Measurements from ENCODE around the gene NPFFR2. TPM values are rescaled to one million over a fixed set of nuclear protein-coding genes. Genes with fewer than 3 reads are reported as not detected.

Gene NPFFR2
- total RNA-seq, 3 donors from 2014 or later: 0.29 TPM; not detected in 2

DNA sequence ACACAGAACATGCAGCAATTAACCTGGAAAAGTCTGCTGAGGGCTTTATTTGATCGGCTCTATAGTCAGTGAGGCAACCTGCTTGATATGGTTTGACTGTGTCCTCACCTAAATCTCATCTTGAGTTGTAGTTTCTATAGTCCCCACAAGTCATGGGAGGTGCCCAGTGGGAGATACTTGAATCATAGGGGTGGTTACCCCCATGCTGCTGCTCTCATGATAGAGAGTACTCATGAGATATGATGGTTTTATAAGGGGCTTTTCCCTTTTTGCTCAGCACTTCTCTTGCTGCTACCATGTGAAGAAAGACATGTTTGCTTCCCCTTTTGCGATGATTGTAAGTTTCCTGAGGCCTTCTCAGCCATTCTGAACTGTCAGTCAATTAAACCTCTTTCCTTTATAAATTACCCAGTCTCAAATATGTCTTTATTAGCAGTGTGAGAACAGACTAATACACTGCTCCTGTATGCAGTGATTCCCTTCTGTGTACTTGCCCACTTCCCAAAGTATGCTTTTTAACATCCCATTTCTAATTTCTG, 78.2 kb downstream of the NPFFR2 start:
- no peak for DNase-seq (ENCODE audit: low spot score in 2 of 2)
- Histone ChIP-seq H3K9me3 (no peaks in the 10 kb centered on the region), H3K36me3 (no peaks in the 10 kb centered on the region), H3K4me1 (no peaks in the 10 kb centered on the region), H3K4me3 (no peak overlapping the region), H3K27me3 (no peaks in the 10 kb centered on the region), H3K27ac (no peak overlapping the region)
- TF ChIP-seq POLR2A (IDR thresholded peaks at IDR 0.05) (no peak), POLR2AphosphoS5 (IDR thresholded peaks at IDR 0.05) (no peak)
- TF ChIP-seq, protein P1, sequence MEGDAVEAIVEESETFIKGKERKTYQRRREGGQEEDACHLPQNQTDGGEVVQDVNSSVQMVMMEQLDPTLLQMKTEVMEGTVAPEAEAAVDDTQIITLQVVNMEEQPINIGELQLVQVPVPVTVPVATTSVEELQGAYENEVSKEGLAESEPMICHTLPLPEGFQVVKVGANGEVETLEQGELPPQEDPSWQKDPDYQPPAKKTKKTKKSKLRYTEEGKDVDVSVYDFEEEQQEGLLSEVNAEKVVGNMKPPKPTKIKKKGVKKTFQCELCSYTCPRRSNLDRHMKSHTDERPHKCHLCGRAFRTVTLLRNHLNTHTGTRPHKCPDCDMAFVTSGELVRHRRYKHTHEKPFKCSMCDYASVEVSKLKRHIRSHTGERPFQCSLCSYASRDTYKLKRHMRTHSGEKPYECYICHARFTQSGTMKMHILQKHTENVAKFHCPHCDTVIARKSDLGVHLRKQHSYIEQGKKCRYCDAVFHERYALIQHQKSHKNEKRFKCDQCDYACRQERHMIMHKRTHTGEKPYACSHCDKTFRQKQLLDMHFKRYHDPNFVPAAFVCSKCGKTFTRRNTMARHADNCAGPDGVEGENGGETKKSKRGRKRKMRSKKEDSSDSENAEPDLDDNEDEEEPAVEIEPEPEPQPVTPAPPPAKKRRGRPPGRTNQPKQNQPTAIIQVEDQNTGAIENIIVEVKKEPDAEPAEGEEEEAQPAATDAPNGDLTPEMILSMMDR (IDR thresholded peaks at IDR 0.05): no peak
- intact Hi-C loops (cut with DNase I; ENCODE audit: low total_unique reads): no loop called here

GRCh38 chr4:72110886-72111285, 79.1 kb downstream of the NPFFR2 start:
- Histone ChIP-seq H3K4me1 (no peaks in the 10 kb centered on the region), H3K4me3 (no peak overlapping the region), H3K27ac (no peak overlapping the region), H3K27me3 (no peaks in the 10 kb centered on the region), H3K36me3 (no peaks in the 10 kb centered on the region), H3K9me3 (no peaks in the 10 kb centered on the region)
- DNase-seq (ENCODE audit: low spot score in 2 of 2): no peak
- intact Hi-C loops (cut with DNase I; ENCODE audit: low total_unique reads): no loop called here
- TF ChIP-seq, protein P1 (IDR thresholded peaks at IDR 0.05): no peak
- no peak for TF ChIP-seq POLR2A (IDR thresholded peaks at IDR 0.05)
- TF ChIP-seq POLR2AphosphoS5 (IDR thresholded peaks at IDR 0.05): no peak

DNA sequence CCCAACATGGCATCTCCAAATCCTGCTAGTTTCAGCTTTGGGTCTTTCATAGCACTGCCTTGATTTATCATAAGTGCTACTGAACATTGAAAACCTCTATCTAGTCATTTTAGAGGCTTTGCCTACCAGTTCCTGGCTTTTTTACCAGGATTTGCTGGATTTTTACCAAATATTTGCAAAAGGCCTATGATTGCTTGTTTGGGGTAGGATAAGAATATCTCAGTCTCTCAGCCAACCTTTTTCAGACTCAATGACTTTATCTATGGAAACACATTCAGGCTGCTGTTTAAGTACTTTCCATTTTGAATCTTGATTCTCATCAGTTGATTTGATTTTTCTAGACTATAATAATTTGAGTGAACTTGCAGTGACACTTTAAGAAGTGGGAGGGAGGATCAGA, 80.1 kb downstream of the NPFFR2 start:
- intact Hi-C loops (cut with DNase I; ENCODE audit: low total_unique reads): no loop called here
- H3K9me3 ChIP-seq: no peaks in the 10 kb centered on the region

GRCh38 chr4:72112514-72113156, 80.8 kb downstream of the NPFFR2 start:
- no peaks in the 10 kb centered on the region for H3K27me3 ChIP-seq
- intact Hi-C loops (cut with DNase I; ENCODE audit: low total_unique reads): no loop called here
- TF ChIP-seq POLR2AphosphoS5 (IDR thresholded peaks at IDR 0.05) (no peak), POLR2A (IDR thresholded peaks at IDR 0.05) (no peak)
- TF ChIP-seq, protein P1 (IDR thresholded peaks at IDR 0.05): no peak
- H3K4me3 ChIP-seq: no peak overlapping the region
- DNase-seq (ENCODE audit: low spot score in 2 of 2): no peak
- no peaks in the 10 kb centered on the region for H3K9me3 ChIP-seq
- no peak overlapping the region for H3K27ac ChIP-seq
- H3K4me1 ChIP-seq: no peaks in the 10 kb centered on the region
- H3K36me3 ChIP-seq: no peaks in the 10 kb centered on the region

More for the DNA sequence above, 80.1 kb downstream of the NPFFR2 start:
- Histone ChIP-seq H3K27ac (no peak overlapping the region), H3K27me3 (no peaks in the 10 kb centered on the region), H3K36me3 (no peaks in the 10 kb centered on the region), H3K4me1 (no peaks in the 10 kb centered on the region), H3K4me3 (no peak overlapping the region)
- DNase-seq (ENCODE audit: low spot score in 2 of 2): no peak
- TF ChIP-seq POLR2A (IDR thresholded peaks at IDR 0.05) (no peak), POLR2AphosphoS5 (IDR thresholded peaks at IDR 0.05) (no peak)
- TF ChIP-seq, protein P1 (IDR thresholded peaks at IDR 0.05): no peak

DNA sequence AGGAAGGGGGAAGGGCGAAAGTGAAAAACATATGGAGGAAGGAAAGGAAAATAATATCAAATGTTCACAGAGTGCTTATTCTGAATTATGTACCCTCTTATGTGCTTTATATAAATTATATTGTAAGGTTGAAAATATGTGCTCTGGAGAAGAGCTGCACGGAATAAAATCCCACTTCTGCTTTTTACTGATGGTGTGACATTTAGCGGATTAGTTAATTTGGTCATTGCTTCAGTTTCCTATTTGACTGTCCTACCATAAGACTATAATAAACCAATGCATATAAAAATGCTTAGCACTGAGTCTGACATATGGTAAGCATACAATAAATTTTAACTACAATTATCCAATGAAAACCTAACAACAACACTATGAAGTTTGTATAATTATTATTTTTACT, 86.2 kb downstream of the NPFFR2 start:
- H3K36me3 ChIP-seq: no peaks in the 10 kb centered on the region
- intact Hi-C loops (cut with DNase I; ENCODE audit: low total_unique reads): no loop called here
- DNase-seq (ENCODE audit: low spot score in 2 of 2): no peak
- H3K4me1 ChIP-seq: no peaks in the 10 kb centered on the region
- H3K9me3 ChIP-seq: no peaks in the 10 kb centered on the region
- no peak overlapping the region for H3K27ac ChIP-seq
- H3K27me3 ChIP-seq: no peaks in the 10 kb centered on the region
- TF ChIP-seq POLR2AphosphoS5 (IDR thresholded peaks at IDR 0.05) (no peak), POLR2A (IDR thresholded peaks at IDR 0.05) (no peak)
- TF ChIP-seq, protein P1 (IDR thresholded peaks at IDR 0.05): no peak
- H3K4me3 ChIP-seq: no peak overlapping the region

All from breast epithelium (tissue), 4 donors.